HL-60 (cell line): Measurements from ENCODE around the gene BAZ2B.

Source experiments
- GABPA ChIP-seq: IDR thresholded peaks from 2 replicates; pipeline ENCODE4 v1.6.1; 2012; ENCODE audit warnings: low read depth
- POLR2AphosphoS5 ChIP-seq: IDR thresholded peaks from 2 replicates; pipeline ENCODE4 v1.6.1; 2012; ENCODE audit warnings: low read depth
- REST ChIP-seq: IDR thresholded peaks from 2 replicates; pipeline ENCODE4 v1.6.1; 2012; ENCODE audit warnings: low read depth; ENCODE audit not compliant: insufficient replicate concordance
- SPI1 ChIP-seq: IDR thresholded peaks from 2 replicates; pipeline ENCODE4 v1.6.1; 2012; ENCODE audit warnings: low read depth, mild to moderate bottlenecking, borderline replicate concordance
- TF ChIP-seq, protein P1 (sequence below): IDR thresholded peaks from one replicate; pipeline ENCODE4 v1.5.1; 2011; ENCODE audit warnings: low read length, control low read depth, inconsistent platforms; ENCODE audit not compliant: insufficient read depth

DNA sequence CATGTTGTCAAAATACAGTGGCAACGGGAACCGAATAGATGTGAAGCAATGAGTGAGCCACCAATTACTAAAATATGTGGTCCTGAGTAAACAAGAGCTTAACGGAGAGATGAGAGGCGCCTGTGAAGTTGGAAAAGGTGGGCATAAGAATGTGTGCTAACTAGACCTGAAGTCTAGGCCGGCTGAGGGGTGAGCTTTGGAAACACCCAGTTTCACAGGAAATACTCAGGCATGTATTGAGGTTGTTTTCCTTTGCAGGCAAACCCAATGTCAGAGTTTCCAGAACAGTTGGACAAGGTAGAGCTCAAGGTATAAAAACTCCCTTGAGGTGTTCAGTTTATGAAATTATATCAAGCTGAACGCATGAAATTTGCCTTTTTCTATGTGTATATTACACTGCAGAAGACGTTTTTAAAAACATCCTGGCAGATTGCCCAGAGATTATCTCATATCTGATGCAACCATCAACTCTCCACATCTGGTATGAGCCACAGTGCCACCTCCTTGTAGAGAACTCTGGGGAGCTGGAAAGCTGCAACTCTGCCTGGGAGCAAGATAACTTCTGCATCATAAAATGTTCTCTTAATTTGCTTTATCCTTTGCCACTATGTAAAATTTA lies 325.9 kb downstream of the BAZ2B start:
- TF ChIP-seq, protein P1, sequence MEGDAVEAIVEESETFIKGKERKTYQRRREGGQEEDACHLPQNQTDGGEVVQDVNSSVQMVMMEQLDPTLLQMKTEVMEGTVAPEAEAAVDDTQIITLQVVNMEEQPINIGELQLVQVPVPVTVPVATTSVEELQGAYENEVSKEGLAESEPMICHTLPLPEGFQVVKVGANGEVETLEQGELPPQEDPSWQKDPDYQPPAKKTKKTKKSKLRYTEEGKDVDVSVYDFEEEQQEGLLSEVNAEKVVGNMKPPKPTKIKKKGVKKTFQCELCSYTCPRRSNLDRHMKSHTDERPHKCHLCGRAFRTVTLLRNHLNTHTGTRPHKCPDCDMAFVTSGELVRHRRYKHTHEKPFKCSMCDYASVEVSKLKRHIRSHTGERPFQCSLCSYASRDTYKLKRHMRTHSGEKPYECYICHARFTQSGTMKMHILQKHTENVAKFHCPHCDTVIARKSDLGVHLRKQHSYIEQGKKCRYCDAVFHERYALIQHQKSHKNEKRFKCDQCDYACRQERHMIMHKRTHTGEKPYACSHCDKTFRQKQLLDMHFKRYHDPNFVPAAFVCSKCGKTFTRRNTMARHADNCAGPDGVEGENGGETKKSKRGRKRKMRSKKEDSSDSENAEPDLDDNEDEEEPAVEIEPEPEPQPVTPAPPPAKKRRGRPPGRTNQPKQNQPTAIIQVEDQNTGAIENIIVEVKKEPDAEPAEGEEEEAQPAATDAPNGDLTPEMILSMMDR: peak; percentile 1
- peak; percentile 20 for TF ChIP-seq REST
- TF ChIP-seq GABPA: no peak
- TF ChIP-seq POLR2AphosphoS5: peak; percentile 84
- TF ChIP-seq SPI1: no peak
